Measurements from ENCODE around the gene OR6Y1. TPM values are rescaled to one million over a fixed set of nuclear protein-coding genes. Genes with fewer than 3 reads are reported as not detected.

Gene OR6Y1
- total RNA-seq (ENCODE audit: low replicate concordance), result not detected in 2 replicates
- long read RNA-seq, result 0 reads

GRCh38 chr1:158554352-158554751 lies at the start of gene OR6Y1:
OR6Y1 (minus strand) TSS chr1:158554405; CDS start chr1:158548105, 6,300 bp downstream.
- no peak for DNase-seq (ENCODE audit: extremely low spot score, unreplicated experiment)
- H3K4me3 Mint-ChIP-seq, result no peak within 1 kb of the TSS
- no peaks in the 10 kb centered on the region for H3K9me3 Mint-ChIP-seq
- no peaks in the 10 kb centered on the region for H3K27me3 Mint-ChIP-seq
- no peak within 1 kb of the TSS for H3K27ac Mint-ChIP-seq
- no peaks in the 10 kb centered on the region for H3K4me1 Mint-ChIP-seq (ENCODE audit: unreplicated experiment)
- H3K36me3 Mint-ChIP-seq, result no peaks in the 10 kb centered on the region
- TF ChIP-seq CTCF (conservative IDR thresholded peaks at IDR 0.05), result no peak

- Mint-ChIP-seq H3K36me3 (no peaks in the 10 kb centered on the region), H3K27me3 (peaks cover 3% of the 10 kb centered on the region), H3K9me3 (peaks cover 5% of the 10 kb centered on the region), H3K4me1 (ENCODE audit: unreplicated experiment) (no peaks in the 10 kb centered on the region), H3K27ac (no peak overlapping the region), H3K4me3 (no peak overlapping the region)
- no peak for DNase-seq (ENCODE audit: extremely low spot score, unreplicated experiment)
- TF ChIP-seq CTCF (conservative IDR thresholded peaks at IDR 0.05), result no peak
Observed at GRCh38 chr1:158600735-158601134, 46.5 kb upstream of the OR6Y1 start.

GRCh38 chr1:158586942-158587341 lies 32.7 kb upstream of the OR6Y1 start:
- Mint-ChIP-seq H3K27ac (no peak overlapping the region), H3K9me3 (peaks cover 5% of the 10 kb centered on the region), H3K36me3 (no peaks in the 10 kb centered on the region), H3K27me3 (no peaks in the 10 kb centered on the region), H3K4me1 (ENCODE audit: unreplicated experiment) (no peaks in the 10 kb centered on the region), H3K4me3 (no peak overlapping the region)
- TF ChIP-seq CTCF (conservative IDR thresholded peaks at IDR 0.05), result no peak
- DNase-seq (ENCODE audit: extremely low spot score, unreplicated experiment), result no peak

GRCh38 chr1:158583962-158584361 lies 29.8 kb upstream of the OR6Y1 start:
- H3K9me3 Mint-ChIP-seq, result peaks cover 5% of the 10 kb centered on the region
- H3K4me3 Mint-ChIP-seq, result no peak overlapping the region
- H3K27ac Mint-ChIP-seq, result no peak overlapping the region
- TF ChIP-seq CTCF (conservative IDR thresholded peaks at IDR 0.05), result no peak
- H3K27me3 Mint-ChIP-seq, result no peaks in the 10 kb centered on the region
- H3K36me3 Mint-ChIP-seq, result no peaks in the 10 kb centered on the region
- no peak for DNase-seq (ENCODE audit: extremely low spot score, unreplicated experiment)
- H3K4me1 Mint-ChIP-seq (ENCODE audit: unreplicated experiment), result no peaks in the 10 kb centered on the region

- Mint-ChIP-seq H3K4me3 (no peak within 1 kb of the TSS), H3K9me3 (no peaks in the 10 kb centered on the region), H3K4me1 (ENCODE audit: unreplicated experiment) (no peaks in the 10 kb centered on the region), H3K36me3 (no peaks in the 10 kb centered on the region), H3K27ac (no peak within 1 kb of the TSS), H3K27me3 (no peaks in the 10 kb centered on the region)
- no peak for DNase-seq (ENCODE audit: extremely low spot score, unreplicated experiment)
- no peak for TF ChIP-seq CTCF (conservative IDR thresholded peaks at IDR 0.05)
Observed at GRCh38 chr1:158579733-158580132, 25.5 kb upstream of the OR6Y1 start, which contains the start of gene OR10X1. OR10X1 (minus strand) TSS chr1:158579899; CDS start chr1:158579899, 0 bp downstream.

GRCh38 chr1:158577561-158577960 lies 23.4 kb upstream of the OR6Y1 start:
- Mint-ChIP-seq H3K27me3 (no peaks in the 10 kb centered on the region), H3K4me3 (no peak overlapping the region), H3K4me1 (ENCODE audit: unreplicated experiment) (no peaks in the 10 kb centered on the region), H3K9me3 (no peaks in the 10 kb centered on the region), H3K36me3 (no peaks in the 10 kb centered on the region), H3K27ac (no peak overlapping the region)
- DNase-seq (ENCODE audit: extremely low spot score, unreplicated experiment), result no peak
- no peak for TF ChIP-seq CTCF (conservative IDR thresholded peaks at IDR 0.05)
